KMS-11 (cell line): ENCODE measurements around the gene TMEFF1.

ENCODE experiments used
- H2AFZ ChIP-seq: fragments of 200-600 bp; sonication (generic); 2 replicates; pipeline ENCODE4 v1.6.1; 2016; ENCODE audit warnings: antibody characterized with exemption, mixed run types, low read depth
- H3K27ac ChIP-seq: fragments of 200-600 bp; sonication (generic); 2 replicates; pipeline ENCODE4 v1.6.1; 2016; ENCODE audit warnings: mild to moderate bottlenecking, mixed run types
- H3K27me3 ChIP-seq: fragments of 200-600 bp; sonication (generic); 2 replicates; pipeline ENCODE4 v1.6.1; 2017; ENCODE audit warnings: mild to moderate bottlenecking, low read depth, mixed run types, moderate library complexity; ENCODE audit not compliant: insufficient read depth
- H3K36me3 ChIP-seq: fragments of 200-600 bp; sonication (generic); 2 replicates; pipeline ENCODE4 v1.6.1; 2017; ENCODE audit warnings: mild to moderate bottlenecking, mixed run types; ENCODE audit not compliant: insufficient read depth
- H3K4me1 ChIP-seq: fragments of 200-600 bp; sonication (generic); 2 replicates; pipeline ENCODE4 v1.6.1; 2016; ENCODE audit warnings: mild to moderate bottlenecking, low read depth, mixed run types; ENCODE audit not compliant: poor library complexity, severe bottlenecking
- H3K4me2 ChIP-seq: fragments of 200-600 bp; sonication (generic); 2 replicates; pipeline ENCODE4 v1.7.0; 2016; ENCODE audit warnings: mild to moderate bottlenecking, mixed run types
- H3K4me3 ChIP-seq: fragments of 200-600 bp; sonication (generic); IDR thresholded peaks from 2 replicates; pipeline ENCODE4 v1.6.1; 2017; ENCODE audit warnings: low read depth, low read length, mixed read lengths; ENCODE audit not compliant: insufficient read depth
- H3K79me2 ChIP-seq: fragments of 200-600 bp; sonication (generic); 2 replicates; pipeline ENCODE4 v1.6.1; 2016; ENCODE audit warnings: low read depth, mixed run types; ENCODE audit not compliant: insufficient read depth
- H3K9ac ChIP-seq: fragments of 200-600 bp; sonication (generic); 2 replicates; pipeline ENCODE4 v1.6.1; 2016; ENCODE audit warnings: mild to moderate bottlenecking, mixed run types
- H4K20me1 ChIP-seq: fragments of 200-600 bp; sonication (generic); 2 replicates; pipeline ENCODE4 v1.6.1; 2016; ENCODE audit warnings: mild to moderate bottlenecking, mixed run types; ENCODE audit not compliant: insufficient read depth
- TF ChIP-seq, protein P1 (sequence below): fragments of 200-600 bp; sonication (generic); conservative IDR thresholded peaks from 2 replicates; pipeline ENCODE4 v1.6.1; 2017; ENCODE audit warnings: low read depth, mild to moderate bottlenecking, antibody characterized with exemption, low read length, moderate library complexity, mixed read lengths

The TMEFF1 gene

GRCh38 chr9:100619194-100619593, 146.2 kb downstream of the TMEFF1 start:
- Histone ChIP-seq H3K27ac (no peak overlapping the region), H2AFZ (no peak overlapping the region), H3K9ac (no peak overlapping the region), H3K79me2 (no peaks in the 10 kb centered on the region), H3K4me1 (no peaks in the 10 kb centered on the region), H3K36me3 (no peaks in the 10 kb centered on the region), H3K27me3 (no peaks in the 10 kb centered on the region), H3K4me3 (no peak overlapping the region), H4K20me1 (no peaks in the 10 kb centered on the region), H3K4me2 (no peak overlapping the region)
- TF ChIP-seq, protein P1, sequence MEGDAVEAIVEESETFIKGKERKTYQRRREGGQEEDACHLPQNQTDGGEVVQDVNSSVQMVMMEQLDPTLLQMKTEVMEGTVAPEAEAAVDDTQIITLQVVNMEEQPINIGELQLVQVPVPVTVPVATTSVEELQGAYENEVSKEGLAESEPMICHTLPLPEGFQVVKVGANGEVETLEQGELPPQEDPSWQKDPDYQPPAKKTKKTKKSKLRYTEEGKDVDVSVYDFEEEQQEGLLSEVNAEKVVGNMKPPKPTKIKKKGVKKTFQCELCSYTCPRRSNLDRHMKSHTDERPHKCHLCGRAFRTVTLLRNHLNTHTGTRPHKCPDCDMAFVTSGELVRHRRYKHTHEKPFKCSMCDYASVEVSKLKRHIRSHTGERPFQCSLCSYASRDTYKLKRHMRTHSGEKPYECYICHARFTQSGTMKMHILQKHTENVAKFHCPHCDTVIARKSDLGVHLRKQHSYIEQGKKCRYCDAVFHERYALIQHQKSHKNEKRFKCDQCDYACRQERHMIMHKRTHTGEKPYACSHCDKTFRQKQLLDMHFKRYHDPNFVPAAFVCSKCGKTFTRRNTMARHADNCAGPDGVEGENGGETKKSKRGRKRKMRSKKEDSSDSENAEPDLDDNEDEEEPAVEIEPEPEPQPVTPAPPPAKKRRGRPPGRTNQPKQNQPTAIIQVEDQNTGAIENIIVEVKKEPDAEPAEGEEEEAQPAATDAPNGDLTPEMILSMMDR = no peak

- Histone ChIP-seq H3K9ac (no peak overlapping the region), H3K79me2 (no peaks in the 10 kb centered on the region), H3K27ac (no peak overlapping the region), H4K20me1 (no peaks in the 10 kb centered on the region), H3K36me3 (no peaks in the 10 kb centered on the region), H3K27me3 (no peaks in the 10 kb centered on the region), H3K4me1 (no peaks in the 10 kb centered on the region), H2AFZ (no peak overlapping the region), H3K4me2 (no peak overlapping the region), H3K4me3 (no peak overlapping the region)
- TF ChIP-seq, protein P1 = no peak
Observed at GRCh38 chr9:100619665-100620064, 146.7 kb downstream of the TMEFF1 start.

DNA sequence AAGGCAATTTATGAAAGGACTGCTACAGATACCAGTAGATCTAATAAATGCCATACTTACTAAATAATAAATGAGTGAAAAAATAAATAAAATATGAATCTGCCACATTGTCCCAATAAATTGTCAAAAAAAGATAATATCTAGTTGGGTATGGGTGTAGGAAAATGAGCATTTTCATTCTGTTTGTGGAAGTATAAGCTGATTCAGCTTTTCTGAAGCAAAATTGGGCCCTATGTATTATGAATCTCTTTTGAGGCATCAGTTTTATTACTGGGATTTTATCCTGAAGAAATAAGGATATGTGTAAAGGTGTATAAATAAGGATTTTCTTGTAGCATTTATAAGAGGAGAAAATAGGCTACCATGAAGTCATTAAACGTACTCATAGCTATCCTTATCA, 151.0 kb downstream of the TMEFF1 start:
- TF ChIP-seq, protein P1 = no peak
- H3K79me2 ChIP-seq = no peaks in the 10 kb centered on the region
- H3K4me3 ChIP-seq = no peak overlapping the region
- H4K20me1 ChIP-seq = no peaks in the 10 kb centered on the region
- no peaks in the 10 kb centered on the region for H3K27me3 ChIP-seq
- H3K4me1 ChIP-seq = no peaks in the 10 kb centered on the region
- H3K27ac ChIP-seq = no peak overlapping the region
- H3K36me3 ChIP-seq = no peaks in the 10 kb centered on the region
- no peak overlapping the region for H2AFZ ChIP-seq
- no peak overlapping the region for H3K9ac ChIP-seq
- no peak overlapping the region for H3K4me2 ChIP-seq

- H3K36me3 ChIP-seq = no peaks in the 10 kb centered on the region; the same call in 1 of the 2 replicates
- no peak overlapping the region for H3K9ac ChIP-seq
- no peaks in the 10 kb centered on the region for H4K20me1 ChIP-seq
- H3K4me3 ChIP-seq = no peak overlapping the region
- H3K79me2 ChIP-seq = no peaks in the 10 kb centered on the region
- TF ChIP-seq, protein P1 = no peak
- no peaks in the 10 kb centered on the region for H3K27me3 ChIP-seq
- no peak overlapping the region for H3K4me2 ChIP-seq
- no peak overlapping the region for H3K27ac ChIP-seq
- no peaks in the 10 kb centered on the region for H3K4me1 ChIP-seq
- H2AFZ ChIP-seq = no peak overlapping the region
Observed at GRCh38 chr9:100626949-100627348, 154.0 kb downstream of the TMEFF1 start.
